Gastroesophageal sphincter (tissue), 3 donors: ENCODE measurements around the gene CDC25C.

ENCODE experiments used
- CTCF ChIP-seq, 4 experiments: fragments of 200-600 bp in 2 of 4; fragments of 450-650 bp in 2 of 4; sonication (generic) in 1 of 4; IDR thresholded peaks; one replicate each; pipeline ENCODE4 v1.5.1; 2017 to 2019; ENCODE audit warnings: antibody characterized with exemption in 4 of 4, mild to moderate bottlenecking in 2 of 4, moderate library complexity in 2 of 4
- POLR2A ChIP-seq, 2 donors: fragments of 450-650 bp; IDR thresholded peaks; one replicate each; pipeline ENCODE4 v1.6.1; 2017; ENCODE audit warnings: antibody characterized with exemption in 2 of 2, mild to moderate bottlenecking in 2 of 2, moderate library complexity in 1 of 2
- POLR2AphosphoS5 ChIP-seq: sonication (generic); formaldehyde crosslinking; IDR thresholded peaks from one replicate; pipeline ENCODE4 v1.6.1; 2017; ENCODE audit warnings: antibody characterized with exemption

- no peak for TF ChIP-seq CTCF (IDR thresholded peaks at IDR 0.05)
- TF ChIP-seq POLR2A (IDR thresholded peaks at IDR 0.05): no peak
- TF ChIP-seq POLR2AphosphoS5: no peak
Observed at GRCh38 chr5:138275895-138276294, 55.7 kb downstream of the CDC25C start.
